IPS-20b (cell line): ENCODE data around the gene CENATAC.
"Not testable (repeated sequence)": the region's sequence is repeated elsewhere in the genome, so short reads cannot be mapped to it uniquely, and the experiment has no call there.

Experiments
- H3K27ac ChIP-seq: one replicate; pipeline ENCODE4 v1.5.1; 2013; ENCODE audit warnings: low read length
- H3K27me3 ChIP-seq: 2 replicates; pipeline ENCODE4 v1.6.1; 2013; ENCODE audit warnings: mild to moderate bottlenecking, low read length, inconsistent platforms; ENCODE audit not compliant: insufficient read depth
- H3K36me3 ChIP-seq: 2 replicates; pipeline ENCODE4 v1.6.1; 2013; ENCODE audit warnings: low read depth, mild to moderate bottlenecking, inconsistent platforms, low read length, moderate library complexity; ENCODE audit not compliant: insufficient read depth
- H3K4me1 ChIP-seq: 2 replicates; pipeline ENCODE4 v1.6.1; 2013; ENCODE audit warnings: mild to moderate bottlenecking, control low read depth, inconsistent platforms, low read length, moderate library complexity; ENCODE audit not compliant: insufficient read depth
- H3K4me3 ChIP-seq: 2 replicates; pipeline ENCODE4 v1.5.1; 2013; ENCODE audit warnings: mild to moderate bottlenecking, low read length, inconsistent platforms
- H3K9ac ChIP-seq: 2 replicates; pipeline ENCODE4 v1.6.1; 2013; ENCODE audit warnings: low read depth, mild to moderate bottlenecking, inconsistent platforms, low read length, moderate library complexity
- H3K9me3 ChIP-seq: 2 replicates; pipeline ENCODE4 v1.6.1; 2013; ENCODE audit warnings: mild to moderate bottlenecking, low read depth, low read length, inconsistent platforms; ENCODE audit not compliant: insufficient read depth

Gene CENATAC

GRCh38 chr11:118997627-118998387 is at the start of gene CENATAC:
CENATAC (plus strand) TSS chr11:118998138; CDS start chr11:118998198, 60 bp downstream.
- Histone ChIP-seq H3K27me3 (no peaks in the 10 kb centered on the region), H3K36me3 (peaks cover 39% of the 10 kb centered on the region), H3K4me3 (peak within 1 kb of the TSS; percentile 96), H3K4me1 (peaks cover 8% of the 10 kb centered on the region), H3K9ac (peak within 1 kb of the TSS; percentile 95), H3K27ac (peak within 1 kb of the TSS; percentile 84), H3K9me3 (no peaks in the 10 kb centered on the region)

- no peaks in the 10 kb centered on the region; the same call in none of the 2 replicates for H3K27me3 ChIP-seq
- no peak overlapping the region for H3K27ac ChIP-seq
- H3K9me3 ChIP-seq = no peaks in the 10 kb centered on the region
- H3K9ac ChIP-seq = no peak overlapping the region
- H3K36me3 ChIP-seq = no peaks in the 10 kb centered on the region
- H3K4me3 ChIP-seq = no peak overlapping the region
- no peaks in the 10 kb centered on the region for H3K4me1 ChIP-seq
These were observed 44.7 kb upstream of the CENATAC start for GRCh38 chr11:118953265-118953664.

DNA sequence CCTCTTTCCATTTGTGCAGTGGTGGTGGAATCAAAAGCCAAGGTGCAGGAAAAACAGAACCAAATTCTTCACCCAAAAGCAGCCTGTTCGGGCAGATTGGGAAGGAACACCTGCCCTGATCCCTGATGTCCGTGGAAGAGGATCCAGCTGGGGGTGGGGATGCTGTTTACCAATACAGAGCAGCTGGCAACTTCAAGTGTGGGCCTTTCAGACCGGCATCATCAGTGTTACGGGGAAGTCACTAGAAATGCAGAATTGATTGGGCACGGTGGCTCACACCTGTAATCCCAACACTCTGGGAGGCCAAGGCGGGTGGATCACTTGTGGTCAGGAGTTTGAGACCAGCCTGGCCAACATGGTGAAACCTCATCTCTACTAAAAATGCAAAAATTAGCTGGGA is 44.0 kb upstream of the CENATAC start:
- not testable (repeated sequence) for H3K9me3 ChIP-seq, H3K36me3 ChIP-seq

GRCh38 chr11:118956094-118956846 is 41.7 kb upstream of the CENATAC start, which contains the start of gene UPK2:
UPK2 (plus strand) TSS chr11:118956298; CDS start chr11:118956351, 53 bp downstream.
- no peaks in the 10 kb centered on the region for H3K36me3 ChIP-seq
- no peaks in the 10 kb centered on the region for H3K4me1 ChIP-seq
- H3K4me3 ChIP-seq = no peak within 1 kb of the TSS
- H3K9ac ChIP-seq = no peak within 1 kb of the TSS
- H3K27me3 ChIP-seq = no peaks in the 10 kb centered on the region; the same call in none of the 2 replicates
- no peak within 1 kb of the TSS for H3K27ac ChIP-seq
- no peaks in the 10 kb centered on the region for H3K9me3 ChIP-seq

More for the DNA sequence above, 44.0 kb upstream of the CENATAC start:
- H3K4me3 ChIP-seq, H3K27ac ChIP-seq, H3K9ac ChIP-seq, H3K4me1 ChIP-seq, H3K27me3 ChIP-seq: not testable (repeated sequence)

DNA sequence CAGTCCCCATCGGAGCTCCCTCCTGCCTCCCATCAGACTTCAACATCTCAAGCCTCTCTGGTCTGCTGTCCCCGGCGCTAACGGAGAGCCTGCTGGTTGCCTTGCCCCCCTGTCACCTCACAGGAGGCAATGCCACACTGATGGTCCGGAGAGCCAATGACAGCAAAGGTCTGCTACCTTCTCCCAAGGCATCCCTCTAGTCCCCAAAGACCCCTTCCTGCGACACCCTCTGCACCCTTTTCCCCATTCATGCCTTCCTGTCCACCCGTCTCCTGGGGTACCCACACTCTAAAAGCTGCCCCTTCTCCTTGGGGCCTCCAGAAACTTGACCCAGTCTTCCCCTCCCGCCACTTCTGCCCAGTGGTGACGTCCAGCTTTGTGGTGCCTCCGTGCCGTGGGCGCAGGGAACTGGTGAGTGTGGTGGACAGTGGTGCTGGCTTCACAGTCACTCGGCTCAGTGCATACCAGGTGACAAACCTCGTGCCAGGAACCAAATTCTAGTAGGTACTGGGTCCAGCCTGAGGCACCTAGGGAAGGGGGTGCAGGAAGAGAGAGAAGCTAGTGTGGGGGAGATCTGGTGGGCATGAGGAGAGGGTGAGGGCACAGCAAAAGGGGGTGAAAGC is 41.0 kb upstream of the CENATAC start:
- Histone ChIP-seq H3K4me3 (no peak overlapping the region), H3K4me1 (no peaks in the 10 kb centered on the region), H3K27me3 (no peaks in the 10 kb centered on the region; the same call in none of the 2 replicates), H3K36me3 (no peaks in the 10 kb centered on the region), H3K27ac (no peak overlapping the region), H3K9ac (no peak overlapping the region), H3K9me3 (no peaks in the 10 kb centered on the region)

GRCh38 chr11:118957549-118957948 is 40.4 kb upstream of the CENATAC start:
- Histone ChIP-seq H3K9ac (no peak overlapping the region), H3K4me3 (no peak overlapping the region), H3K27ac (no peak overlapping the region), H3K27me3 (no peaks in the 10 kb centered on the region; the same call in none of the 2 replicates), H3K9me3 (no peaks in the 10 kb centered on the region), H3K4me1 (no peaks in the 10 kb centered on the region), H3K36me3 (no peaks in the 10 kb centered on the region)

GRCh38 chr11:118957968-118958367 is 40.0 kb upstream of the CENATAC start:
- no peak overlapping the region for H3K4me3 ChIP-seq
- H3K9me3 ChIP-seq = no peaks in the 10 kb centered on the region
- H3K4me1 ChIP-seq = no peaks in the 10 kb centered on the region
- H3K27me3 ChIP-seq = no peaks in the 10 kb centered on the region; the same call in none of the 2 replicates
- H3K27ac ChIP-seq = no peak overlapping the region
- H3K9ac ChIP-seq = no peak overlapping the region
- H3K36me3 ChIP-seq = no peaks in the 10 kb centered on the region

DNA sequence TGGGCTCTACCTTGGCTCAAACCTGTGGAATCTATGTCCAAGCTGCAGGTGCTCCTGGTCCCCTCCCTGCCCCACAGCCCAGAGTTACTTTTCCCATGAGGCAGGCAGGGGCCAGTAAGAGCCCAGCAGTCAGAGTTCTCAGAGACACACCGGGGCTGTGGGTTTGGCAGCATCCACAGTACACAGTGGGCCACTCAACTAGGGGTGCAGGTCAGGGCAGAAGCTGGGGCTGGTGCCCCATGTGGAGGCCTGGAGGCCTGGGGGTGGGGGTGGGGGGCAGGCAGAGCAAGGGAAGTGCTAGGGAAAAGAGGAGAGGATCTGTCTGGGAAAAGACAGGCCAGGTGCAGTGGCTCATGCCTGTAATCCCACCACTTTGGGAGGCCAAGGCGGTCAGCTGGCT is 39.4 kb upstream of the CENATAC start:
- H3K9ac ChIP-seq = no peak overlapping the region
- no peaks in the 10 kb centered on the region for H3K4me1 ChIP-seq
- H3K27me3 ChIP-seq = no peaks in the 10 kb centered on the region; the same call in none of the 2 replicates
- no peak overlapping the region for H3K4me3 ChIP-seq
- H3K36me3 ChIP-seq = no peaks in the 10 kb centered on the region
- no peak overlapping the region for H3K27ac ChIP-seq
- no peaks in the 10 kb centered on the region for H3K9me3 ChIP-seq

- H3K27me3 ChIP-seq = no peaks in the 10 kb centered on the region
- no peaks in the 10 kb centered on the region for H3K4me1 ChIP-seq
- no peaks in the 10 kb centered on the region for H3K36me3 ChIP-seq
- H3K27ac ChIP-seq = no peak overlapping the region
- no peak overlapping the region for H3K4me3 ChIP-seq
- H3K9me3 ChIP-seq = no peaks in the 10 kb centered on the region
- no peak overlapping the region for H3K9ac ChIP-seq
These were observed 36.7 kb upstream of the CENATAC start for GRCh38 chr11:118961189-118961588.

- Histone ChIP-seq H3K4me3 (no peak overlapping the region), H3K9me3 (no peaks in the 10 kb centered on the region), H3K9ac (no peak overlapping the region), H3K36me3 (no peaks in the 10 kb centered on the region), H3K27ac (no peak overlapping the region), H3K27me3 (no peaks in the 10 kb centered on the region), H3K4me1 (no peaks in the 10 kb centered on the region)
These were observed 36.3 kb upstream of the CENATAC start for GRCh38 chr11:118961591-118961990.

DNA sequence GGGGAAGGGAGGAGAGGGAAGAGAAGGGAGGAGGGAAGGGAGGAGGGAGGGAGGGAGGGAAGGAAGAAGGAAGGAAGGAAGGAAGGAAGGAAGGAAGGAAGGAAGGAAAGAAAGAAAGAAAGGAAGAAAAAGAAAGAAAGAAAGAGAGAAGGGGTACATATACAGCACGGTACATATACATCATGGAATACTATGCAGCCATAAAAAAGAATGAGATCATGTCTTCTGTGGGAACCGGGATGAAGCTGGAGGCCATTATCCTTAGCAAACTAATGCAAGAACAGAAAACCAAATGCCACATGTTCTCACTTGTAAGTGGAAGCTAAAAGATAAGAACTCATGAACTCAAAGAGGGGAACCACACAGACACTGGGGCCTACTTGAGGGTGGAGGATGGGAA is 28.4 kb upstream of the CENATAC start:
- H3K9ac ChIP-seq, H3K27me3 ChIP-seq, H3K4me1 ChIP-seq, H3K9me3 ChIP-seq, H3K27ac ChIP-seq, H3K36me3 ChIP-seq, H3K4me3 ChIP-seq: not testable (repeated sequence)
